Hepatocyte (in vitro differentiated cells): Measurements from ENCODE around the gene SPATA6L.

Experiments
- EZH2phosphoT487 ChIP-seq: fragments of 200-600 bp; sonication (generic); IDR thresholded peaks from one replicate; pipeline ENCODE4 v1.6.1; 2018; ENCODE audit warnings: antibody characterized with exemption, mild to moderate bottlenecking, low read depth, moderate library complexity; ENCODE audit not compliant: unreplicated experiment, severe bottlenecking
- TF ChIP-seq, protein P1 (sequence below): fragments of 200-600 bp; sonication (generic); IDR thresholded peaks from 2 replicates; pipeline ENCODE4 v1.5.1; 2016; ENCODE audit warnings: antibody characterized with exemption, mild to moderate bottlenecking; ENCODE audit not compliant: poor library complexity

DNA sequence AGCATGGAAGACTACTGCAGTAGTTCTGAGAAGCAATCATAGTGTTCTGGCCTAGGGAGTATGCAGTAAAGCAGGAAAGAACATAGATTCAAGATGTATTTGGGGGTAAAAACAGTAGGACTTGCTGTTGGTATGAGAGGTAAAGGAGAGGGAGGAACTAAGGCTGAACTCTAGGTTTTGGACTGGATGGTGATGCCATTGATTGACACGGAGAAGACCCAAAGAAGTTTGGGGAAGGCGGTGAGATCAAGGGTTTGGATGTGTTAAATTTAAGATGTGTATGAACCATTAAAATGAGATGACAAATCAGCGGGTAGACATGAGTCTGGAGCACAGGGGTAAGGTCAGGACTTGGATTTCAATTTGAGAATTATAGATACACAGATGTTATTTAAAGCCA, 11.1 kb upstream of the SPATA6L start:
- TF ChIP-seq, protein P1, sequence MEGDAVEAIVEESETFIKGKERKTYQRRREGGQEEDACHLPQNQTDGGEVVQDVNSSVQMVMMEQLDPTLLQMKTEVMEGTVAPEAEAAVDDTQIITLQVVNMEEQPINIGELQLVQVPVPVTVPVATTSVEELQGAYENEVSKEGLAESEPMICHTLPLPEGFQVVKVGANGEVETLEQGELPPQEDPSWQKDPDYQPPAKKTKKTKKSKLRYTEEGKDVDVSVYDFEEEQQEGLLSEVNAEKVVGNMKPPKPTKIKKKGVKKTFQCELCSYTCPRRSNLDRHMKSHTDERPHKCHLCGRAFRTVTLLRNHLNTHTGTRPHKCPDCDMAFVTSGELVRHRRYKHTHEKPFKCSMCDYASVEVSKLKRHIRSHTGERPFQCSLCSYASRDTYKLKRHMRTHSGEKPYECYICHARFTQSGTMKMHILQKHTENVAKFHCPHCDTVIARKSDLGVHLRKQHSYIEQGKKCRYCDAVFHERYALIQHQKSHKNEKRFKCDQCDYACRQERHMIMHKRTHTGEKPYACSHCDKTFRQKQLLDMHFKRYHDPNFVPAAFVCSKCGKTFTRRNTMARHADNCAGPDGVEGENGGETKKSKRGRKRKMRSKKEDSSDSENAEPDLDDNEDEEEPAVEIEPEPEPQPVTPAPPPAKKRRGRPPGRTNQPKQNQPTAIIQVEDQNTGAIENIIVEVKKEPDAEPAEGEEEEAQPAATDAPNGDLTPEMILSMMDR = no peak
- TF ChIP-seq EZH2phosphoT487 = no peak
